AG10803 (cell line): ENCODE measurements around the gene EXOC7.
"Not testable (repeated sequence)": the region's sequence is repeated elsewhere in the genome, so short reads cannot be mapped to it uniquely, and the experiment has no call there.

ENCODE experiments used
- DNase-seq: peaks from one replicate; pipeline ENCODE4 v3.0.0; 2010; ENCODE audit warnings: low read depth
- H3K4me3 ChIP-seq: 2 replicates; pipeline ENCODE4 v1.5.1; 2011; ENCODE audit warnings: mild to moderate bottlenecking, low read length, control low read depth
- TF ChIP-seq, protein P1 (sequence below): conservative IDR thresholded peaks from 2 replicates; pipeline ENCODE4 v1.5.1; 2011; ENCODE audit warnings: mild to moderate bottlenecking, low read length, control low read depth, inconsistent platforms

The EXOC7 gene

DNA sequence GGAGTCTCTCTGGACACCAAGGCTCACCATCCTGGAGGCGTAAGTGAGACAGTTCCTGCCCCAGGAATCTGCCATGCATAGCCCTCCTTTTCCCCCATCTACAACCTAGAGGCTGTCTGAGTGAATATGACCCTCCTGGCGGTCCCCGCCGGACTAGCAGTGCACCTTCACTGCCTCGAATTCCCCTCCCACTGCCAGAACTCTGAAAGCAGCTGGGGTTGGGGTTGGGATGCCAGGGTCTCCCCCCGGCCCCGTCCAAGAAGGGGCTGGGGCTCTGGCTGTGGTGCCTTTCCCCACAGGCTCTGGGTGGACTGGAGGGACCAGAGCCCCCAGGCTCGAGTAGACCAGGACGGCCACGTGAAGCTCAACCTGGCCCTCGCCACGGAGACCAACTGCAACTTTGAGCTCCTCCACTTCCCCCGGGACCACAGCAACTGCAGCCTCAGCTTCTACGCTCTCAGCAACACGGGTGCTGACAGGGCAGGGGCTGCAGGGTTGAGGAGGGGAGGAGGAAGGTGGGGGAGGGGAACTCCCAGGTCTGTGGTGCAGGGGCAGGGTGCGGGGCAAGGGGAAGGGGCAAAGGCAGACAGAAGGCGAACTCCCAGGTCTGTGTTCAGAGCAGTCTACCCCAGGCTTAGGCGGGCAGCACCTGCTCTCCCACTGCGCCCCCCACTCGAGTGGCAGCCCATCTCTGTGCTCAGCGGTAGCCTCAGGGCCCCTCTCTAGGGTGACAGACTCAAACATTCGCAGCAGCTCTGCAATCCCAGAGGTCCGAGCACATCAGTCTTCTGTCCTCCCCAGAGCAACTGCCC, 23.4 kb downstream of the EXOC7 start:
- H3K4me3 ChIP-seq, result no peak overlapping the region
- DNase-seq, result no peak
- TF ChIP-seq, protein P1, sequence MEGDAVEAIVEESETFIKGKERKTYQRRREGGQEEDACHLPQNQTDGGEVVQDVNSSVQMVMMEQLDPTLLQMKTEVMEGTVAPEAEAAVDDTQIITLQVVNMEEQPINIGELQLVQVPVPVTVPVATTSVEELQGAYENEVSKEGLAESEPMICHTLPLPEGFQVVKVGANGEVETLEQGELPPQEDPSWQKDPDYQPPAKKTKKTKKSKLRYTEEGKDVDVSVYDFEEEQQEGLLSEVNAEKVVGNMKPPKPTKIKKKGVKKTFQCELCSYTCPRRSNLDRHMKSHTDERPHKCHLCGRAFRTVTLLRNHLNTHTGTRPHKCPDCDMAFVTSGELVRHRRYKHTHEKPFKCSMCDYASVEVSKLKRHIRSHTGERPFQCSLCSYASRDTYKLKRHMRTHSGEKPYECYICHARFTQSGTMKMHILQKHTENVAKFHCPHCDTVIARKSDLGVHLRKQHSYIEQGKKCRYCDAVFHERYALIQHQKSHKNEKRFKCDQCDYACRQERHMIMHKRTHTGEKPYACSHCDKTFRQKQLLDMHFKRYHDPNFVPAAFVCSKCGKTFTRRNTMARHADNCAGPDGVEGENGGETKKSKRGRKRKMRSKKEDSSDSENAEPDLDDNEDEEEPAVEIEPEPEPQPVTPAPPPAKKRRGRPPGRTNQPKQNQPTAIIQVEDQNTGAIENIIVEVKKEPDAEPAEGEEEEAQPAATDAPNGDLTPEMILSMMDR, result no peak

DNA sequence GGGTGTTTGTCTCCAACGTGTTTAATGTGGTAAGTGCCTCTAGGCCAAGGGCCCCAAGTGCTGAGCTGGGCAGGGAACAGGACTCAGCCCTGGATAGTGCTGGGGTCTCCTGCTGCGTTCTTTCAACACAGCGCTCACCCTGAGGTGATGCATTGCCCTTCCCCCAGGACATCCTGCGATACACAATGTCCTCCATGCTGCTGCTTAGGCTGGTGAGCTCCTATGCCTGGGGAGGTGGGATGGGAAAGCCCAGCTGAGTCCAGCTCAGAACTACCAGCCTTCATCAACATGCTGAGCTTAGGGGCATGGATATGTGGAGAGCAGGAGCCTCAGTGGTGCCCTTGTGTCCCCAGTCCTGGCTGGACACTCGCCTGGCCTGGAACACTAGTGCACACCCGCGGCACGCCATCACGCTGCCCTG, 24.0 kb downstream of the EXOC7 start:
- no peak overlapping the region for H3K4me3 ChIP-seq
- no peak for DNase-seq
- TF ChIP-seq, protein P1, result no peak

DNA sequence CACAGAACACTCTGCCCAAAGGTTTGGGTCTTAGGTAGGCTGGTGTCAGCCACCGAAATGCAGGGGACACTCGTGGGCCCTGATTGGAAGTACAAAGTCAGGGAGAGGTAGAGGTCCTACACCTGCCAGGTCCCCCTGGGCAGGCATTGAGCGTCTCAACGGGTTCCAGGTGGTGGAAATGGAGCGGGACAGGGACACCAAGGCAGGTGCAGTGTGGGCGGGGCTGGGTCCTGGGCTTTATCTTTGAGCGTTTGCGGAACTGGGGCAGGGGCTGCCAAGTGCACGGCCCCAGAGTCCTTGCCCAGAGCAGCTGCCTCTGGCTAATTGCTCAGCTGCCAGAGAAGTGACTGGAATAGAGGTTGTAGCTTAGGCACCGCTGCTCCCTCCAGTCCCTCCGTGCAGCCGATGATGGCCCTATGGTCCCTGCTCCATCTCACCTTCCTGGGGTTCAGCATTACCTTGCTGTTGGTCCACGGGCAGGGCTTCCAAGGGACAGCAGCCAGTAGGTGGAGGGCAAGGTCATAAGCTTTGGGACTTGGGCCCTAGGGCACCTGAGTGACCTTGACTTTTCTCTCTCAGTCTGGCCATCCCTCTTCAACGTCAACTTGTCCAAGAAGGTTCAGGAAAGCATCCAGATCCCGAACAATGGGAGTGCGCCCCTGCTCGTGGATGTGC, 24.6 kb downstream of the EXOC7 start, which contains the start of gene ZACN:
Gene ZACN (plus strand): TSS at position 323 of the 675 bp plus-strand sequence. CDS start 83 bp downstream, at position 406.
- TF ChIP-seq, protein P1, result no peak
- DNase-seq, result no peak
- H3K4me3 ChIP-seq, result no peak within 1 kb of the TSS

DNA sequence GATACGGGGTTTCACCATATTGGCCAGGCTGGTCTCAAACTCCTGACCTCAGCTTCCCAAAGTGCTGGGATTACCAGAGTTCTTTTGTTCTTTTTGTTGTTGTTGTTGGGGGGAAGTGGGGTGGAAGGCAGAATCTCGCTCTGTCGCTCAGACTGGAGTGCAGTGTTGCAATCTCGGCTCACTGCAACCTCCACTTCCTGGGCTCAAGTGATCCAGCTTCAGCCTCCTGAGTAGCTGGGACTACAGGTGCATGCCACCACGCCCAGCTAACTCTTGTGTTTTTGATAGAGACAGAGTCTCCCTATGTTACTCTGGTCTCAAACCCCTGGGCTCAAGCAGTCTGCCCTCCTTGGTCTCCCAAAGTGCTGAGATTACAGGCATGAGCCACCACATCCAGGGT, 25.2 kb downstream of the EXOC7 start:
- not testable (repeated sequence) for DNase-seq

DNA sequence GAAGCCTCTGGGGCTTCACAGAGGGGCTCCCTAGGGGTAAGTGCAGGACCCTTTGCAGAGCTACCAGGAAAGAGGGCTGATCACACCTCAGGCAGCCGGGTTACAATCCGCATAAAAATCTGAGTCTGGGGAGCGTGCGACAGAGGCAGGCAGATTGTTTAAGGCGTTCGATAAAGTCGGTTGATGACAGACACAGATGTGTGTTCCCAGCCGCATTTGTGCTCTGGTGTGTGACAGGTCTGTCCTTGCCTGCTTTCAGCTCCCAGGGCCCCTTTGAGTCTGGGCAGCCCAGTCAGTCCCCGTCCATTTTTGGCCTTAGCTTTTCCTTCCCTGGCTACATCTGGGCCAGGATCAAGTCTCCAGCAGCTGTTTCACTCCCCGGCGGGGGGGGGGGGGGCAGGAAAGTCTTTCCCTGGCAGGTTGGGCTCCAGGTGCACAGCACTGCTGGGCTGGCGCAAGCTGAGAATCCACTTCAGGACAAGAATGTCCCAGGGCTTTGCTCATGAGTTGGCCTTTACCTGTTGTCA, 25.9 kb downstream of the EXOC7 start:
- TF ChIP-seq, protein P1, result no peak
- H3K4me3 ChIP-seq, result no peak overlapping the region
- DNase-seq, result no peak

More for the DNA sequence above, 25.2 kb downstream of the EXOC7 start:
- not testable (repeated sequence) for H3K4me3 ChIP-seq

DNA sequence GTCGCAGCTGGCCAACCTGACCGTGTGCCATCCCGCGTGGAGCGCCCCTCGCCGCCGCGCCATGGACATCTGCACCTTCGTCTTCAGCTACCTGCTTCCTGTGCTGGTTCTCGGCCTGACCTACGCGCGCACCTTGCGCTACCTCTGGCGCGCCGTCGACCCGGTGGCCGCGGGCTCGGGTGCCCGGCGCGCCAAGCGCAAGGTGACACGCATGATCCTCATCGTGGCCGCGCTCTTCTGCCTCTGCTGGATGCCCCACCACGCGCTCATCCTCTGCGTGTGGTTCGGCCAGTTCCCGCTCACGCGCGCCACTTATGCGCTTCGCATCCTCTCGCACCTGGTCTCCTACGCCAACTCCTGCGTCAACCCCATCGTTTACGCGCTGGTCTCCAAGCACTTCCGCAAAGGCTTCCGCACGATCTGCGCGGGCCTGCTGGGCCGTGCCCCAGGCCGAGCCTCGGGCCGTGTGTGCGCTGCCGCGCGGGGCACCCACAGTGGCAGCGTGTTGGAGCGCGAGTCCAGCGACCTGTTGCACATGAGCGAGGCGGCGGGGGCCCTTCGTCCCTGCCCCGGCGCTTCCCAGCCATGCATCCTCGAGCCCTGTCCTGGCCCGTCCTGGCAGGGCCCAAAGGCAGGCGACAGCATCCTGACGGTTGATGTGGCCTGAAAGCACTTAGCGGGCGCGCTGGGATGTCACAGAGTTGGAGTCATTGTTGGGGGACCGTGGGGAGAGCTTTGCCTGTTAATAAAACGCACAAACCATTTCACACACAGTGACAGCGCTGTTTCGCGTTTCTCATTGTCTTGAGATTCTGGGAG, 26.6 kb downstream of the EXOC7 start:
- H3K4me3 ChIP-seq, result no peak overlapping the region
- no peak for DNase-seq
- TF ChIP-seq, protein P1, result no peak
